Hepatocyte (in vitro differentiated cells): ENCODE data around the gene RNF135. TPM values are rescaled to one million over a fixed set of nuclear protein-coding genes. Genes with fewer than 3 reads are reported as not detected.

Experiments used
- DNase-seq: peaks from one replicate; pipeline ENCODE4 v3.0.0-alpha.2; 2016; ENCODE audit warnings: low spot score
- H2AFZ ChIP-seq: fragments of 200-600 bp; sonication (generic); 2 replicates; pipeline ENCODE4 v1.6.0; 2016; ENCODE audit warnings: antibody characterized with exemption, mild to moderate bottlenecking
- H3K27ac ChIP-seq: fragments of 200-600 bp; sonication (generic); 2 replicates; pipeline ENCODE4 v1.5.1; 2016; ENCODE audit warnings: mild to moderate bottlenecking
- H3K27me3 ChIP-seq: fragments of 200-600 bp; sonication (generic); 2 replicates; pipeline ENCODE4 v1.6.1; 2016
- H3K36me3 ChIP-seq: fragments of 200-600 bp; sonication (generic); replicated peaks from 2 replicates; pipeline ENCODE4 v1.5.1; 2016; ENCODE audit warnings: low read depth; ENCODE audit not compliant: insufficient read depth
- H3K4me1 ChIP-seq: fragments of 200-600 bp; sonication (generic); 2 replicates; pipeline ENCODE4 v1.5.1; 2016; ENCODE audit warnings: mild to moderate bottlenecking, moderate library complexity; ENCODE audit not compliant: insufficient read depth
- H3K4me2 ChIP-seq: fragments of 200-600 bp; sonication (generic); 2 replicates; pipeline ENCODE4 v1.6.0; 2016
- H3K4me3 ChIP-seq: fragments of 200-600 bp; sonication (generic); 2 replicates; pipeline ENCODE4 v1.5.1; 2016; ENCODE audit warnings: mild to moderate bottlenecking
- H3K79me2 ChIP-seq: fragments of 200-600 bp; sonication (generic); 2 replicates; pipeline ENCODE4 v1.6.0; 2017; ENCODE audit warnings: mild to moderate bottlenecking
- H3K9me2 ChIP-seq: fragments of 200-600 bp; sonication (generic); replicated peaks from 2 replicates; pipeline ENCODE4 v1.6.0; 2017; ENCODE audit warnings: mild to moderate bottlenecking; ENCODE audit not compliant: insufficient read depth
- H3K9me3 ChIP-seq: fragments of 200-600 bp; sonication (generic); 2 replicates; pipeline ENCODE4 v1.5.1; 2016; ENCODE audit warnings: low read depth, mild to moderate bottlenecking
- H4K20me1 ChIP-seq: fragments of 200-600 bp; sonication (generic); 2 replicates; pipeline ENCODE4 v1.6.0; 2016; ENCODE audit warnings: mild to moderate bottlenecking; ENCODE audit not compliant: insufficient read depth, poor library complexity, severe bottlenecking
- EZH2 ChIP-seq: fragments of 200-600 bp; sonication (generic); IDR thresholded peaks from 2 replicates; pipeline ENCODE4 v1.6.1; 2016; ENCODE audit warnings: antibody characterized with exemption, mild to moderate bottlenecking, borderline replicate concordance
- EZH2phosphoT487 ChIP-seq: fragments of 200-600 bp; sonication (generic); IDR thresholded peaks from one replicate; pipeline ENCODE4 v1.6.1; 2018; ENCODE audit warnings: antibody characterized with exemption, mild to moderate bottlenecking, low read depth, moderate library complexity; ENCODE audit not compliant: unreplicated experiment, severe bottlenecking
- polyA plus RNA-seq: library from polyadenylated mRNA; unstranded; fragments of >200 nt; fragmentation: Nextera tagmentation; extraction: Ambion mirVana; gene quantifications from 2 replicates; pipeline ENCODE4 v1.2.1, GENCODE V29; 2016
- small RNA-seq: library from RNA; depleted of rRNA; stranded (forward); fragments of <200 nt; gene quantifications from one replicate; pipeline ENCODE3, GENCODE V24; 2014
- total RNA-seq: library from RNA; depleted of rRNA; stranded (reverse); fragments of >200 nt; gene quantifications from 2 replicates; pipeline ENCODE4 v1.2.3, GENCODE V29; 2014
- TF ChIP-seq, protein P1 (sequence below): fragments of 200-600 bp; sonication (generic); IDR thresholded peaks from 2 replicates; pipeline ENCODE4 v1.5.1; 2016; ENCODE audit warnings: antibody characterized with exemption, mild to moderate bottlenecking; ENCODE audit not compliant: poor library complexity

RNF135 gene
- total and polyA plus RNA-seq, 2 experiments from 2014 or later, result 8.9 to 16.7 TPM

DNA sequence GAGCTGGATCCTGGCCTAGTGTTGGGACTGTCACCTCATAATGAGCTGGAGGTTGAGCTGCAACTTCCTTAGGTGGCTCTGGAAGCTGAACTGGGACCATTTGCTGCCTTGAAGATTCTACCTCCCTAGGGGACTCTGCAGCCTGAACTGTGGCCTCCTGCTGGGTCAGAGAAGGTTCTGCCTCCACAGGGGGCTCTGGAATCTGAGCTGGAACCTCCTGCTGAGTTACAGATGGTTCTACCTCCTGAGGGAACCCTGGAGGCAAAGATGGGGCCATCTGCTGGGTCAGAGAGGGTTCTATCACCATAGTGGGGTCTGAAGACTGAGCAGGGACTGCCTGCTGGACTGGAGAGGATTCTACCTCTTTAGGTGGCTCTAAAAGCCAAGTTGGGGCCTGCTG, 77.3 kb downstream of the RNF135 start:
- Histone ChIP-seq H3K9me3 (no peaks in the 10 kb centered on the region), H4K20me1 (no peaks in the 10 kb centered on the region), H3K4me1 (no peaks in the 10 kb centered on the region), H3K36me3 (no peaks in the 10 kb centered on the region), H3K27ac (no peak overlapping the region), H3K4me2 (no peak overlapping the region), H2AFZ (no peak overlapping the region), H3K79me2 (no peaks in the 10 kb centered on the region), H3K27me3 (no peaks in the 10 kb centered on the region), H3K9me2 (no peaks in the 10 kb centered on the region), H3K4me3 (no peak overlapping the region)
- TF ChIP-seq EZH2 (no peak), EZH2phosphoT487 (no peak)
- TF ChIP-seq, protein P1, sequence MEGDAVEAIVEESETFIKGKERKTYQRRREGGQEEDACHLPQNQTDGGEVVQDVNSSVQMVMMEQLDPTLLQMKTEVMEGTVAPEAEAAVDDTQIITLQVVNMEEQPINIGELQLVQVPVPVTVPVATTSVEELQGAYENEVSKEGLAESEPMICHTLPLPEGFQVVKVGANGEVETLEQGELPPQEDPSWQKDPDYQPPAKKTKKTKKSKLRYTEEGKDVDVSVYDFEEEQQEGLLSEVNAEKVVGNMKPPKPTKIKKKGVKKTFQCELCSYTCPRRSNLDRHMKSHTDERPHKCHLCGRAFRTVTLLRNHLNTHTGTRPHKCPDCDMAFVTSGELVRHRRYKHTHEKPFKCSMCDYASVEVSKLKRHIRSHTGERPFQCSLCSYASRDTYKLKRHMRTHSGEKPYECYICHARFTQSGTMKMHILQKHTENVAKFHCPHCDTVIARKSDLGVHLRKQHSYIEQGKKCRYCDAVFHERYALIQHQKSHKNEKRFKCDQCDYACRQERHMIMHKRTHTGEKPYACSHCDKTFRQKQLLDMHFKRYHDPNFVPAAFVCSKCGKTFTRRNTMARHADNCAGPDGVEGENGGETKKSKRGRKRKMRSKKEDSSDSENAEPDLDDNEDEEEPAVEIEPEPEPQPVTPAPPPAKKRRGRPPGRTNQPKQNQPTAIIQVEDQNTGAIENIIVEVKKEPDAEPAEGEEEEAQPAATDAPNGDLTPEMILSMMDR, result no peak
- DNase-seq, result no peak

DNA sequence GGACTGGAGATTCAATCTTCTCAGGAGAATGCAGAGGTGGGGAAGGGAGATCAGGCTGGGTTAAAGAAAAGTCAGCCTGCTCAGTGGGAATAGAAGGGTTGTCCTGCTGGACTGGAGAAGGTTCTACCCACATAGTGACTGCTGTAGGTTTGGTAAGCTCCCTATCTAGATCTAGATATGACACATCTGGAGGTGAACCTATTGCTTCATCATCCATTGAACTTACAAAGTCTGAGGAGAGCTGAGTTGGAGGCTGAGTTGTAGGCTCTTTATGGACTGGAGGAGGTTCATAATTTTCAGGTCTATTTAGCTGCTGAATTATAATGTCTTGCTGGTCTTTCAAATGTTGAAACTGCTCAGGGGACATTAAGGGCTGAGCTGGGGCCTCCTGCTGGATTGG, 77.9 kb downstream of the RNF135 start:
- TF ChIP-seq, protein P1, result no peak
- TF ChIP-seq EZH2, result no peak
- TF ChIP-seq EZH2phosphoT487, result no peak
- H3K9me3 ChIP-seq, result no peaks in the 10 kb centered on the region
- no peak overlapping the region for H2AFZ ChIP-seq
- no peaks in the 10 kb centered on the region for H3K9me2 ChIP-seq
- DNase-seq, result no peak
- H3K4me1 ChIP-seq, result no peaks in the 10 kb centered on the region
- H3K27ac ChIP-seq, result no peak overlapping the region
- H3K79me2 ChIP-seq, result no peaks in the 10 kb centered on the region
- H3K27me3 ChIP-seq, result no peaks in the 10 kb centered on the region
- H3K4me3 ChIP-seq, result no peak overlapping the region
- H4K20me1 ChIP-seq, result no peaks in the 10 kb centered on the region
- no peak overlapping the region for H3K4me2 ChIP-seq
- no peaks in the 10 kb centered on the region for H3K36me3 ChIP-seq

Small RNA genes lying within 50 kb of the gene (small RNA-seq; reads per million reads assigned to genes)
- gene AC138207.3 (not detected), gene RN7SL138P (not detected)

Other genes starting within 250 kb of the RNF135 start
- 8.7 and 9.7 TPM in 2 replicates for gene CRLF3, start 146.3 kb upstream of the RNF135 start, total RNA-seq
- gene CRLF3, start 146.3 kb upstream of the RNF135 start, polyA plus RNA-seq, result 6.6 and 8.4 TPM in 2 replicates
- gene ATAD5, start 139.1 kb upstream of the RNF135 start, total RNA-seq, result 2.0 and 3.2 TPM in 2 replicates
- gene ATAD5, start 139.1 kb upstream of the RNF135 start, polyA plus RNA-seq, result 1.2 and 1.5 TPM in 2 replicates
- gene TEFM, start 64.8 kb upstream of the RNF135 start, total RNA-seq, result 18.3 and 19.2 TPM in 2 replicates
- gene TEFM, start 64.8 kb upstream of the RNF135 start, polyA plus RNA-seq, result 14.2 and 21.3 TPM in 2 replicates
- gene ADAP2, start 49.1 kb upstream of the RNF135 start, total RNA-seq, result 1.2 and 1.5 TPM in 2 replicates
- 0.61 and 0.70 TPM in 2 replicates for gene ADAP2, start 49.1 kb upstream of the RNF135 start, polyA plus RNA-seq
- 37.4 and 45.9 TPM in 2 replicates for gene NF1, start 123.9 kb downstream of the RNF135 start, total RNA-seq
- 8.4 and 11.4 TPM in 2 replicates for gene NF1, start 123.9 kb downstream of the RNF135 start, polyA plus RNA-seq